ENCODE results near the gene HRH2.
"Not testable (repeated sequence)": the region's sequence is repeated elsewhere in the genome, so short reads cannot be mapped to it uniquely, and the experiment has no call there.

The HRH2 gene

GRCh38 chr5:175718401-175719108 lies 60.7 kb downstream of the HRH2 start:
- Mint-ChIP-seq H3K4me1 (ENCODE audit: low read depth) (peaks cover 7% of the 10 kb centered on the region), H3K36me3 (peaks cover 15% of the 10 kb centered on the region), H3K27ac (no peak overlapping the region), H3K9me3 (ENCODE audit: low read depth) (peaks cover 4% of the 10 kb centered on the region), H3K4me3 (no peak overlapping the region), H3K27me3 (no peaks in the 10 kb centered on the region)

GRCh38 chr5:175719109-175719432 lies 61.2 kb downstream of the HRH2 start:
- not testable (repeated sequence) for H3K4me1 Mint-ChIP-seq (ENCODE audit: low read depth); H3K4me3 Mint-ChIP-seq; H3K27me3 Mint-ChIP-seq; H3K27ac Mint-ChIP-seq; H3K9me3 Mint-ChIP-seq (ENCODE audit: low read depth)
- peaks cover 13% of the 10 kb centered on the region for H3K36me3 Mint-ChIP-seq

- Mint-ChIP-seq H3K27me3 (peaks cover under 1% of the 10 kb centered on the region), H3K27ac (no peak overlapping the region), H3K9me3 (ENCODE audit: low read depth) (no peaks in the 10 kb centered on the region), H3K36me3 (no peaks in the 10 kb centered on the region), H3K4me1 (ENCODE audit: low read depth) (peaks cover under 1% of the 10 kb centered on the region), H3K4me3 (no peak overlapping the region)
Measured at GRCh38 chr5:175724314-175725275, 66.7 kb downstream of the HRH2 start.

GRCh38 chr5:175728316-175728715 lies 70.4 kb downstream of the HRH2 start:
- Mint-ChIP-seq H3K4me3 (no peak overlapping the region), H3K27me3 (peaks cover 7% of the 10 kb centered on the region), H3K4me1 (ENCODE audit: low read depth) (peaks cover 7% of the 10 kb centered on the region), H3K27ac (no peak overlapping the region), H3K9me3 (ENCODE audit: low read depth) (no peaks in the 10 kb centered on the region), H3K36me3 (no peaks in the 10 kb centered on the region)

- H3K27me3 Mint-ChIP-seq: peaks cover 7% of the 10 kb centered on the region
- H3K4me3 Mint-ChIP-seq: no peak overlapping the region
- no peaks in the 10 kb centered on the region for H3K9me3 Mint-ChIP-seq (ENCODE audit: low read depth)
- peaks cover 7% of the 10 kb centered on the region for H3K4me1 Mint-ChIP-seq (ENCODE audit: low read depth)
- H3K27ac Mint-ChIP-seq: no peak overlapping the region
- no peaks in the 10 kb centered on the region for H3K36me3 Mint-ChIP-seq
Measured at GRCh38 chr5:175728885-175729828, 71.3 kb downstream of the HRH2 start.

GRCh38 chr5:175729829-175730277 lies 72.0 kb downstream of the HRH2 start:
- H3K27ac Mint-ChIP-seq: no peak overlapping the region
- no peak overlapping the region for H3K4me3 Mint-ChIP-seq
- peaks cover 7% of the 10 kb centered on the region for H3K27me3 Mint-ChIP-seq
- peaks cover 7% of the 10 kb centered on the region for H3K4me1 Mint-ChIP-seq (ENCODE audit: low read depth)
- no peaks in the 10 kb centered on the region for H3K36me3 Mint-ChIP-seq
- H3K9me3 Mint-ChIP-seq (ENCODE audit: low read depth): no peaks in the 10 kb centered on the region

GRCh38 chr5:175731172-175731571 lies 73.3 kb downstream of the HRH2 start:
- peaks cover 7% of the 10 kb centered on the region for H3K4me1 Mint-ChIP-seq (ENCODE audit: low read depth)

GRCh38 chr5:175731756-175732465 lies 74.0 kb downstream of the HRH2 start:
- H3K4me1 Mint-ChIP-seq (ENCODE audit: low read depth): peaks cover 7% of the 10 kb centered on the region
- H3K27ac Mint-ChIP-seq: no peak overlapping the region
- H3K27me3 Mint-ChIP-seq: peaks cover 7% of the 10 kb centered on the region
- H3K9me3 Mint-ChIP-seq (ENCODE audit: low read depth): no peaks in the 10 kb centered on the region
- no peak overlapping the region for H3K4me3 Mint-ChIP-seq
- no peaks in the 10 kb centered on the region for H3K36me3 Mint-ChIP-seq

More at GRCh38 chr5:175731172-175731571, 73.3 kb downstream of the HRH2 start:
- Mint-ChIP-seq H3K27ac (no peak overlapping the region), H3K4me3 (no peak overlapping the region), H3K27me3 (peaks cover 7% of the 10 kb centered on the region), H3K9me3 (ENCODE audit: low read depth) (no peaks in the 10 kb centered on the region), H3K36me3 (no peaks in the 10 kb centered on the region)

GRCh38 chr5:175733017-175733416 lies 75.1 kb downstream of the HRH2 start:
- Mint-ChIP-seq H3K4me3 (no peak overlapping the region), H3K27ac (no peak overlapping the region), H3K27me3 (peaks cover 7% of the 10 kb centered on the region), H3K9me3 (ENCODE audit: low read depth) (no peaks in the 10 kb centered on the region), H3K4me1 (ENCODE audit: low read depth) (peaks cover 7% of the 10 kb centered on the region), H3K36me3 (no peaks in the 10 kb centered on the region)

GRCh38 chr5:175734016-175734415 lies 76.1 kb downstream of the HRH2 start:
- peaks cover 7% of the 10 kb centered on the region for H3K4me1 Mint-ChIP-seq (ENCODE audit: low read depth)
- no peaks in the 10 kb centered on the region for H3K36me3 Mint-ChIP-seq
- no peak overlapping the region for H3K27ac Mint-ChIP-seq
- H3K9me3 Mint-ChIP-seq (ENCODE audit: low read depth): no peaks in the 10 kb centered on the region
- no peak overlapping the region for H3K4me3 Mint-ChIP-seq
- peaks cover 7% of the 10 kb centered on the region for H3K27me3 Mint-ChIP-seq

GRCh38 chr5:175734501-175734900 lies 76.6 kb downstream of the HRH2 start:
- Mint-ChIP-seq H3K27ac (no peak overlapping the region), H3K36me3 (no peaks in the 10 kb centered on the region), H3K27me3 (peaks cover 8% of the 10 kb centered on the region), H3K4me3 (no peak overlapping the region), H3K9me3 (ENCODE audit: low read depth) (no peaks in the 10 kb centered on the region), H3K4me1 (ENCODE audit: low read depth) (peaks cover 7% of the 10 kb centered on the region)

GRCh38 chr5:175735701-175736100 lies 77.8 kb downstream of the HRH2 start:
- Mint-ChIP-seq H3K4me1 (ENCODE audit: low read depth) (no peaks in the 10 kb centered on the region), H3K36me3 (no peaks in the 10 kb centered on the region), H3K27me3 (peaks cover 11% of the 10 kb centered on the region), H3K27ac (no peak overlapping the region), H3K4me3 (no peak overlapping the region), H3K9me3 (ENCODE audit: low read depth) (no peaks in the 10 kb centered on the region)

- Mint-ChIP-seq H3K27ac (no peak overlapping the region), H3K4me1 (ENCODE audit: low read depth) (no peaks in the 10 kb centered on the region), H3K27me3 (peaks cover 15% of the 10 kb centered on the region), H3K4me3 (no peak overlapping the region), H3K9me3 (ENCODE audit: low read depth) (no peaks in the 10 kb centered on the region), H3K36me3 (no peaks in the 10 kb centered on the region)
Measured at GRCh38 chr5:175736652-175737051, 78.8 kb downstream of the HRH2 start.

- peaks cover 15% of the 10 kb centered on the region for H3K27me3 Mint-ChIP-seq
- no peak overlapping the region for H3K27ac Mint-ChIP-seq
- no peaks in the 10 kb centered on the region for H3K36me3 Mint-ChIP-seq
- H3K9me3 Mint-ChIP-seq (ENCODE audit: low read depth): no peaks in the 10 kb centered on the region
- no peak overlapping the region for H3K4me3 Mint-ChIP-seq
- H3K4me1 Mint-ChIP-seq (ENCODE audit: low read depth): no peaks in the 10 kb centered on the region
Measured at GRCh38 chr5:175737481-175737880, 79.6 kb downstream of the HRH2 start.
